ENCODE data around the gene SLC15A3. TPM values are rescaled to one million over a fixed set of nuclear protein-coding genes. Genes with fewer than 3 reads are reported as not detected.

Gene SLC15A3
- total RNA-seq: 10 to 100 TPM in 3 of 4 donors, 1 to 10 TPM in 1; 8.1 to 18.9 (median 12.6) TPM

DNA sequence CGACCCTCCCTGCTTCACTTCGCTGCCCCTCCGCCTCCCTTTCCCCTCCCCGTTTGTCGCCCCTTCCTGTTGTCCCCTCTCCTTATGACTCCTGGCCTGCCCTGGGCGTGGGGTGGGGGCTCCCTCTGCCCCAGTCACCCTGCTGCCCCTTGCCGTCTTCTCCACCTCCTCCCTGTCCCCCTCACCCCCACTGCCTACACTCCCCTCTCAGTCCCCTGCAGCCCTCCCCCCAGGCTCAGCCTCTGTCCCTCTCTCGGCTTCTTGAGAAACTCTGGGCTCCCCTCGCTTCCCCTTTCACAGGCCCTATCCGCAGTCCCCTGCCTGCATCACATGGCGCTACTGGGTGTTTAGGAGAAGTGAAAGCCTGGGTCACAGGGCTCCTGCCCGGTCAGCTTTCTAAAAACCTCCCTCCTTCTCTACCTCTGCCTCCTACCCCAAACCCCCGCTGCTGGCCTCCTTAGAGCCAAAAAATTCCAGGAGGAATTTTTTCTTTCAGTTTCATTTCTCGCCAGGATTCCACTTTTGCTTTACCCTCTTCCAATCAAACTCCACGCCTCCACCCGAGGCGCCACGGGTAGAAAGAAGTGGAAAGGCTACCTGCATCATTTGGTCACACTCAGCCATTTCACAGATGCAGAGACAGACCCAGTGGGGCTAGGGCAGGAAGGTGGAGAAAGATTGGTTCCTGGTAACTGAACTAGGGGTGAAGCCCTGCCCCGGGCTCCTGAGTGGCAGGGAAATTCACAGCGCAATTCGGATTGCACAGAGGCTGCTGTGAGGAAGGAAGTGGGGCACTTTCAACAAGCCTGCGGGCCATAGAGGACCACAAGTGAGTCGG lies at the start of gene SLC15A3:
TSS of gene SLC15A3 (minus strand) at position 273 of the 838 bp plus-strand sequence. CDS start 625 bp downstream, outside the sequence.
- no peaks in the 10 kb centered on the region for H3K9me3 ChIP-seq
- peak within 1 kb of the TSS; percentile 35 to 56 (median 44) for H3K4me3 ChIP-seq
- peak within 1 kb of the TSS; percentile 80 to 87 (median 85) for H3K27ac ChIP-seq
- H3K27me3 ChIP-seq: no peaks in the 10 kb centered on the region
- in situ Hi-C loops (cut with MboI; ENCODE audit: low pct_ligation_motif_present in 1 of 4, low pct_unique_long_range_greater_than_20kb in 1 of 4, low sequenced_read_pairs in 3 of 4): no loop called here
- peak; percentile 72 for DNase-seq
- peak; percentile 45 for TF ChIP-seq POLR2A (IDR thresholded peaks at IDR 0.05)
- peak in 1 of 3 donors; percentile 14 for TF ChIP-seq POLR2AphosphoS5 (IDR thresholded peaks at IDR 0.05)
- TF ChIP-seq EP300 (IDR thresholded peaks at IDR 0.05; ENCODE audit: low read depth): no peak
- TF ChIP-seq, protein P1, sequence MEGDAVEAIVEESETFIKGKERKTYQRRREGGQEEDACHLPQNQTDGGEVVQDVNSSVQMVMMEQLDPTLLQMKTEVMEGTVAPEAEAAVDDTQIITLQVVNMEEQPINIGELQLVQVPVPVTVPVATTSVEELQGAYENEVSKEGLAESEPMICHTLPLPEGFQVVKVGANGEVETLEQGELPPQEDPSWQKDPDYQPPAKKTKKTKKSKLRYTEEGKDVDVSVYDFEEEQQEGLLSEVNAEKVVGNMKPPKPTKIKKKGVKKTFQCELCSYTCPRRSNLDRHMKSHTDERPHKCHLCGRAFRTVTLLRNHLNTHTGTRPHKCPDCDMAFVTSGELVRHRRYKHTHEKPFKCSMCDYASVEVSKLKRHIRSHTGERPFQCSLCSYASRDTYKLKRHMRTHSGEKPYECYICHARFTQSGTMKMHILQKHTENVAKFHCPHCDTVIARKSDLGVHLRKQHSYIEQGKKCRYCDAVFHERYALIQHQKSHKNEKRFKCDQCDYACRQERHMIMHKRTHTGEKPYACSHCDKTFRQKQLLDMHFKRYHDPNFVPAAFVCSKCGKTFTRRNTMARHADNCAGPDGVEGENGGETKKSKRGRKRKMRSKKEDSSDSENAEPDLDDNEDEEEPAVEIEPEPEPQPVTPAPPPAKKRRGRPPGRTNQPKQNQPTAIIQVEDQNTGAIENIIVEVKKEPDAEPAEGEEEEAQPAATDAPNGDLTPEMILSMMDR (IDR thresholded peaks at IDR 0.05): no peak
- peaks cover 0 to 35% (median 9%) of the 10 kb centered on the region in 4 donors for H3K4me1 ChIP-seq
- no peaks in the 10 kb centered on the region for H3K36me3 ChIP-seq
- intact Hi-C loops (cut with DNase I; ENCODE audit: low total_unique reads): no loop called here
- 21 to 40% methylated on average over 10 to 23 of the region's 23 CpGs for WGBS, 2 donors (ENCODE audit: low coverage in 1 of 2)

DNA sequence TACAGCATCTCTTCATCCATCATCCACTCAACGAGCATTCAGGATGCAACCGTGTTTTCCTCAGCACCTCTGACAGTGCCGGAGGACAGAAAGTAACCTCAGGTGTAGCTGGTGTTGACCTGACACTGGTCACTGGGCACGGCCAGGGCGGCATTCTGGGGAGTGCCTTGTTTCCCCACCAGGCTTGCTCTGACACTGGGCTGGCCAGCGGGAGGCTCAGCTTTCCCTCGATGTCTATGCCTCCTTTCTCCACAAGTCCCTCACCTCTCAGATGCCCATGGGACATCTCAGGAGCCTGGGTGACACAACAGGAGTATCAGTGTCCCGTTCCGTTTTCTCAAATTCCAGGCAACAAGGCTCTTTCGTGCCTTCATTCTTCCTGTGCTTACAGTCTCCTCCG lies 48.5 kb upstream of the SLC15A3 start:
- in situ Hi-C loops (cut with MboI; ENCODE audit: low pct_ligation_motif_present in 1 of 4, low pct_unique_long_range_greater_than_20kb in 1 of 4, low sequenced_read_pairs in 3 of 4) (no loop called here), intact Hi-C loops (cut with DNase I; ENCODE audit: low total_unique reads) (no loop called here)
- Histone ChIP-seq H3K36me3 (no peaks in the 10 kb centered on the region), H3K27me3 (no peaks in the 10 kb centered on the region), H3K9me3 (no peaks in the 10 kb centered on the region), H3K27ac (no peak overlapping the region), H3K4me1 (peaks cover 0 to 16% (median 11%) of the 10 kb centered on the region in 4 donors), H3K4me3 (no peak overlapping the region)
- TF ChIP-seq POLR2A (IDR thresholded peaks at IDR 0.05) (no peak), POLR2AphosphoS5 (IDR thresholded peaks at IDR 0.05) (no peak), EP300 (IDR thresholded peaks at IDR 0.05; ENCODE audit: low read depth) (no peak)
- TF ChIP-seq, protein P1 (IDR thresholded peaks at IDR 0.05): no peak
- DNase-seq: no peak
- WGBS, 2 donors (ENCODE audit: low coverage in 1 of 2): 87 to 88% methylated on average over 3 to 11 of the region's 11 CpGs

DNA sequence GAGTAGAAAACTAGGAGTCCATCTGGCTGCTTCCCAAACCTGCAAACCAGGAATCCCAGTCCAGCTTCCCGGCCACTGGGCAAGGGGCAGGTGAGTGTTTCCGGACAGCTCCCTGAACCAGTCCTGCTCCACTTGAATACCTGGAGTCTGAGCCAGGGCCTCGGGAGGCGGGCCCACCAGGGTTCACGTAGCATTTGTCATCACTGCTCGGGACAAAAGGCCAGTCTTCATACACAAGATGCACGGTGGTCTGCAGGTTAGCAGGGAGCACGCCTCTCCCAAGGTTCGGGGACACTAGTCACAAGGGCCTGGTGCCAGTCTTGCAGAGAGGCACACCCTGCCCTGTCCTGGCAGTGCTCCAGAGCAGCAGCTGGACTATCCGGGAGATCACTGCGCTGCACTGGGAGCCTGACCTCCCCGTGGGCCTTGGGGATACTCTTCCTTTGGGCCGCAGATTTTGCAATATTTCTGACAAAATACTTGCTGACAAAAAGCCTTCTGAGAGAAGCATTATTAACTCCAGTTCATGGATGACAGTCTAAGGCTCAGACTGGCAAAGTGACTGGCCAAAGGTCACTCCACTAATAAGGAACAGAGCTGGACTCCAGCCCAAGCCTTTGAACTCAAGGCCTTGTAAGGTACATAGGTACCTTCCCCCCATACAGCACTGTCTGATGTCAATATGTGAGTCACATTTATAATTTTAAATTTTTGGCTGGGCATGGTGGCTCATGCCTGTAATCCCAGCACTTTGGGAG lies 44.6 kb upstream of the SLC15A3 start:
- H3K4me1 ChIP-seq: peaks cover 0 to 16% (median 11%) of the 10 kb centered on the region in 4 donors
- TF ChIP-seq POLR2A (IDR thresholded peaks at IDR 0.05): no peak
- TF ChIP-seq POLR2AphosphoS5 (IDR thresholded peaks at IDR 0.05): no peak
- no peak for TF ChIP-seq EP300 (IDR thresholded peaks at IDR 0.05; ENCODE audit: low read depth)
- TF ChIP-seq, protein P1 (IDR thresholded peaks at IDR 0.05): no peak
- H3K27me3 ChIP-seq: peaks cover 5% of the 10 kb centered on the region
- no peak overlapping the region for H3K4me3 ChIP-seq
- WGBS, 2 donors (ENCODE audit: low coverage in 1 of 2): 54% methylated on average over 13 of the region's 13 CpGs; no CpG with 5 or more reads in 1 of the 2 donors
- H3K27ac ChIP-seq: no peak overlapping the region
- H3K9me3 ChIP-seq: no peaks in the 10 kb centered on the region
- no peaks in the 10 kb centered on the region for H3K36me3 ChIP-seq
- in situ Hi-C loops (cut with MboI; ENCODE audit: low pct_ligation_motif_present in 1 of 4, low pct_unique_long_range_greater_than_20kb in 1 of 4, low sequenced_read_pairs in 3 of 4): no loop called here
- intact Hi-C loops (cut with DNase I; ENCODE audit: low total_unique reads): loop anchor here (10.0 kb wide), 1 partner anchor 48 kb away; no protein-coding TSS in a partner anchor
- peak; percentile 62 for DNase-seq

DNA sequence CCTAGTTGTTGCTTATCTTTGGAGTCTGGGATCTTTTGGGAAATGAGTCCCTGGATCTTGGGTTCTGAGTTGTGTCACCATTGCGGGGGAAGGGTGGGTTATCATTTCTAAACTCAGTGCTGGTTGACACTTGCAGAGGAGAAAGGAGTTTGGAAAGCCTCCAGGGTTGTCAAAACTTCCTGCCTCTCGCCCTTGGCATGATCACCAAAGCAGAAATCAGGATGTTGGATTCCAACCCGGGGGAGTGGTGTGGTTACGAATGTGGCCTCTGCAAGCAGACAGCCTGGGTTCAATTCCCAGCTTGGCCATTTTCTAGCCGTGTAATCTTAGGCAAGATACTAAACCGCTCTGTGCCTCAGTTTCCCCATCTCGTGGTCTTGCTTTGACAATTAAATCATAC lies 43.8 kb upstream of the SLC15A3 start:
- Histone ChIP-seq H3K36me3 (no peaks in the 10 kb centered on the region), H3K4me3 (no peak overlapping the region), H3K27me3 (peaks cover 5% of the 10 kb centered on the region), H3K27ac (no peak overlapping the region), H3K9me3 (no peaks in the 10 kb centered on the region), H3K4me1 (peaks cover 0 to 16% (median 11%) of the 10 kb centered on the region in 4 donors)
- DNase-seq: no peak
- intact Hi-C loops (cut with DNase I; ENCODE audit: low total_unique reads) (loop anchor here (10.0 kb wide), 1 partner anchor 49 kb away; no protein-coding TSS in a partner anchor), in situ Hi-C loops (cut with MboI; ENCODE audit: low pct_ligation_motif_present in 1 of 4, low pct_unique_long_range_greater_than_20kb in 1 of 4, low sequenced_read_pairs in 3 of 4) (no loop called here)
- TF ChIP-seq, protein P1 (IDR thresholded peaks at IDR 0.05): no peak
- no peak for TF ChIP-seq POLR2A (IDR thresholded peaks at IDR 0.05)
- TF ChIP-seq EP300 (IDR thresholded peaks at IDR 0.05; ENCODE audit: low read depth): no peak
- TF ChIP-seq POLR2AphosphoS5 (IDR thresholded peaks at IDR 0.05): no peak
- WGBS, 2 donors (ENCODE audit: low coverage in 1 of 2): 51% methylated on average over 7 of the region's 7 CpGs; no CpG with 5 or more reads in 1 of the 2 donors
